ENCODE measurements around the gene NT5C2.

Gene NT5C2

DNA sequence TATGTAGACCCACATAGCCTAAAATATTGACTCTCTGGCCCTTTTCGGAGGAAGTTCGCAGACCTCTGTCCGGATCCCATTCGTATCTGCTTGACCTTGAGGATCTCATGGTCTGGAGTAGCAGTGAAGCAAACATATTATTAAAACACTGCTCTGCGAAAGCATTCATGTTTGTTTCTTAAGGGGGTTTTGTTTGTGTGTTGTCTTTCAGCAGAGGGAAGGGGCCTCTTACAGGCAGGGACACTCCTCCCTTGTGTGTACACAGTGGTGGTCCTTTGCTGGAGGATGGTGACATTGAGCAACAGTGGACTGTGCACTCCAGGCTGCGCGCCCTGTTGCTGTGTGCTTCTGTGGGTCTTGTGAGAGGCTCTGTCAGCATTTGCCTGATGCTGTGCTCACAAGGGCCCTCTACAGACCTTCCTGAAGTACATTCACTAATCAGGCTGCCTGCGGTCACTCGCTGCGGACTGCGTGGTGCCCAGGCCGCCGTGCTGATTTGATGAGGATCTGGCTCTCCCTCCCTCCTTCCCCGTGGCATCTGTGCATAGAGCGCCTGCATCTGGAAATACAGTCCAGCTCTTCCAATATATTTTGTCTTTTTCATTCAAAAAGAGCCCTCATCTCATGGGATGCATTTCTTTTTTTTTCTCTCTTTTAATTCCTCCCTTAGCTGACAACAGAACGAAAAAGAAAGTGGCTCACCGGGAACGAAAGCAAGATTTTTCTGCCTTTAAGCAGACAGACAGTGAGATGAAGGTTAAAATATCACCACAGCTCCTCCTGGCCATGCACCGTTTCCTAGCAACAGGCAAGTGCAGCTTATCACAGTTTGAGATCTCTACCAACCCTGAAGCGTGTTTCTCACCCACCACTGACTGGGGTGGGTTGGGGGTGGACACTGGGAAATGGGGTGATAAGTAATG, 139.2 kb downstream of the NT5C2 start:
- peak; percentile 63 for DNase-seq

DNA sequence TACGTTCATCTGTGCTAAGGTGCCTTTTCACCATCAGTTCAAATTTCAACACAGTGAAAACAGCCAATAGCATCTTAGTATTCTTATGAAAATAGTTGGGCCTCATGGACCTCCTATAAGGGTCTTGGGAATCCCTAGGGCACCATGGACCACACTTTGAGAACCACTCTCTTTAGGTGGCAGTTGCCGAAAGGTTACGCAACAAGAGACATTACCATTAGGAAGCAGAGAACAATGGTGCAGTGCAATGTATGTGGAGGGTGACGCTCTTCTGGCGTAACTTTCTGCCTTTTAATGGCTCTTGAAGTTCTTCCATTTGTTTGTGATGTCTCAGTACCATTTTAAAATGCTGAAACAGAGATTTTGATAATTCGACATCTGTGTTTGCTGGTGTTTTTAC, 143.8 kb downstream of the NT5C2 start:
- no peak for DNase-seq

DNA sequence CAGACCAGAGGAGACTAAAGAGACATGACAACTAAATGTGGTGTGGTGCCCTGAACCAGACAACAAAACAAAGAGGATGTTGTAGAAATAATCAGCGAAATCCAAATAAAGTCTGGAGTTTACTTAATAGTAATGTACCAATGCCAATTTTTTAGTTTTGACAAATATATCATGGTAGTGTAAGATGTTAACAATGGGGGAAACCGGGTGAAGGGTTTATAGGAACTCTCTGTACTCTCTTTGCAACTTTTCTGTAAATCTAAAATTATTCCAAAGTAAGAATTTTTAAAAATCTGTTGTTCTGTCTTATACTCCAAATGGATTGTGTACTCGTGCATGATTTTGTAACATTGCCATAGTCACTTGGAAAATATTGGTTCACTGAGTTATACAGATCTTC, 145.7 kb downstream of the NT5C2 start:
- DNase-seq, result no peak

DNA sequence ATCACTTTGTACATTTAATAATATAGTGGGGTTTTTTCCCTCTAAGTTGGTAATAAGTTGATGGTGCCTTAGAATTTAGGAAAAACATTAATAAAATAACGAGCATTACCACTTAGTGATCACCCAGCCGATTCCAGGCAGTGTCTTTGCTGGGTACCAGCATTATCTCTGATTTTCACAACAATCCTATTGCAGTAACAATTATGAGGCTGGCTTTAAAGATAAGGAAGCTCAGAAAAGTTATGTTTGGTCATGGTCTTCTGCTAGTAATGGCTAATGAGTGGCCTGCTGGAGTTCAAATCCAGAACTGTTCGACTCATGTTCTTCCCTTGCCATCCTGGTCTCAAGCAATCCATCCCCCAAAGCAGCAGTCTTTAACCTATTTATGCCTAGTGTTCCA, 147.1 kb downstream of the NT5C2 start:
- DNase-seq, result no peak

DNA sequence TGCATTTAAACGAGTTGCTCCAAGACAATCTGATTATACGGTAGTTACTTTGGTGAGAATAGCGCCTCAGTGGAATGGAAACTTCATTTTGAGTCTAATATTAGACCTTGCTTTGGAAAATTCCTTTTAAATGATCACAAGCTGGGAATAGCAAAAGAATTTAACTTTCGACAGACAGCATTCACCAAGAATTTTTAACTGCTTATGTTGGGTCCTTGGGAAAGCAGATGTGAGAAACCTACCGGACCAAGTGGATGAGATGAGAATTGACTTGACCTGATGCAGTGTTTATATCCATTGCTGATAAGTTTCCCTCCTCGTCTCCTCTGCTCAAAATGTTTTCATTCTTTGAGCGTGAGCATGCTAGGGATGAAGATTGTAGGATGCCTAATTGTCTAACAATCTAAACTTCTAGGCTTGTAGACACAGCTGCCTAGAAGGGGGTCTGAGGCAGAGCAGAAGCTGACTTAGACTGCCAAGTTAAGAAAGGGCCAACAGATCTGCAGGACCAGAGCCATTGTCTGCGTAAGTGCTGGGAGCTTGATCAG, 148.1 kb downstream of the NT5C2 start:
- peak; percentile 74 for DNase-seq

DNA sequence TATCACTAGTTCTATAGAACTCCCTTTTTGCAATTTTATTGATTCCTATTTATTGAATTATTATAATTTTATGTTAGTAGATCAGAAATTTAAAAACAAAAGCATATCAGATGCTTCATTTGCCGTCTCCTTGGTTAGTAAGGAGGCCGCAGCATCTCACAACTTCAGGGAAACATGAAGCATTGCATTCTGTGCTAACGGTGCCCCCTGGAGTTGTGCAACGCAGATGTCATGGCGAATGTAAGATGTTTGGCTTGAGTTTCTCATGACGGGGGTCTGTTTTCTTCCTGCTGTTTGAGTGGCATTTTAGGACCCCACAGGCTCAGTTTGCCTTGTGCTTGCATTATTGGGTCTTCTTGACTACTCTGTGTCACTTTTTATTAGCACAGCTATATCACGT, 150.2 kb downstream of the NT5C2 start:
- no peak for DNase-seq

DNA sequence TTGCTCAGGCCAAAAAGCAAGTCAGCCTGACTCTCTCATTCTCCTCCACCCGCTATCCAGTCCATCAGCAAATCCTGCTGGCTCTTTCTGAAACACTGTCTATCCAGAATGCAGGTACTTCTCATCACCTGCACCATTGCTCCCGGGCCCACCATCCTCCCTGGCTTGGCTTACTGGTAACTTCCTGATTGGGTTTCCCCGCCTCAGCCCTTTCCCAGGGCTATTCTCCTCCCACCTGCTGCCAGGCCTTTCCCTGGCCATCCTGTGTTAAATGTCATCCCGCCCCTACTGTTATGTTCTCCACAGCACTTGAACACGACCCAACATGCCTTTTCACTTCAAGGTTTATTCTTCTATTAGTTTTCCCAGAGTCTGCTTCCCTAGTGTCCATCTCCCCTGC, 150.9 kb downstream of the NT5C2 start:
- no peak for DNase-seq

DNA sequence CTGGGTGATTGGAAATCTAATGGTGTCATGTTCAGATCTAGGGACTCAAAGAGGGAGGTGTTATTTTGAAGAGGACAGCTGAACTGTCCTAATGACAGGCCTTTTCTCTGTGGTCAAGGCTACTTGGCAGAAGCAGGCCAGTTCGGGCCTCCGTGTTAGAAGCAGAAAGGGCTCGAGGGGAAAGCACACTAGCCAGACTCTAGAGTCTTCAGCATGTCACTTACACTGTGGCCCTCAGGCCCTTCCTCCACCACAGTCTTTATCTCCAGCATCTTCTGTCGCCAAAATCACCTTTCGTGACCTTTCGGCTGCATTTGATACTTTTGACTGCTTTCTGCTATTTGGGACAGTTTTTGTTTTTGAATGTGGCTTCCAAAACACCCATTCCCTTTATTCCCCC, 151.7 kb downstream of the NT5C2 start:
- DNase-seq, result no peak

DNA sequence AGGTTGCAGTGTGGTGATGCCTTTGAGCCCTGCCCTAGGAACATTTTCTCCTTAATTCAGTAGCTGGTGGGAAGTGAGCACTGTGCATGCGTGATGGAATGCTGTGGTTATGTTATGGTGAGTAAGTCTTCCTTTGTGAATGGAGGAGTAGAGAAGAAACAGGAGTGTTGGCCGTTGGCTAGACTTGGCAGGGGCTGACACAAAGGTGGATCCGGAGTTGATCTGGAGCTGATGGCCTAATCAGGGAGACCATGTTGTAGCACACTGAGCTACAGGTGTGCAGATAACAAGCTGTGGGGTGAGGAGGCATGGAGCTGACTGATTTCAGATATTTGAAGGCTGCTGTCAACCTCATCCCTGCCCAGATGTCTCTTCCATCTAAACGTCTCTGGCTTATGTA, 152.7 kb downstream of the NT5C2 start:
- peak; percentile 75 for DNase-seq

DNA sequence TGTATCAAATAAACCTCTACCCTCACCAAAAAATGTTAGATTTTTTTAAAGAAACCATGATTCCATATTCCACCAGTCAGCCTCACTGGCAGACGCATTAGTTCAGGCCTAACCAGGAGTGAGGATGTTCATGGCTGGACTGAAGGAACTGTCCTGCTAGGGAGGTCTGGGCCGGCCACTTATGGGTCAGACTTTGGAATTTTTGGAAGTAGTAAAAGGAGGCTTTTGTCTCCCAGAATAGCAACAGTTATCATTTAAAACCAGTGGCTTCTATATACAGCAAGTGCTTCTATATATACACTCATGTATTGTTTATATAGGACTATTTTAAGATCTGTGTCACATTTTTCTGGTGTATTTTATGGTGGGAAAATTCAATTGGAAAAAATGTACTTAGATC, 154.5 kb downstream of the NT5C2 start:
- DNase-seq, result peak; percentile 38

Data from fibroblast of skin of right biceps (primary cell).